NCI-H2227 (cell line): ENCODE data around the gene CCDC92.

ENCODE experiments used
- DNase-seq: peaks from one replicate; lab custom pipeline; 2025; ENCODE audit not compliant: unreplicated experiment; lab: John Stamatoyannopoulos, UW

The CCDC92 gene

DNA sequence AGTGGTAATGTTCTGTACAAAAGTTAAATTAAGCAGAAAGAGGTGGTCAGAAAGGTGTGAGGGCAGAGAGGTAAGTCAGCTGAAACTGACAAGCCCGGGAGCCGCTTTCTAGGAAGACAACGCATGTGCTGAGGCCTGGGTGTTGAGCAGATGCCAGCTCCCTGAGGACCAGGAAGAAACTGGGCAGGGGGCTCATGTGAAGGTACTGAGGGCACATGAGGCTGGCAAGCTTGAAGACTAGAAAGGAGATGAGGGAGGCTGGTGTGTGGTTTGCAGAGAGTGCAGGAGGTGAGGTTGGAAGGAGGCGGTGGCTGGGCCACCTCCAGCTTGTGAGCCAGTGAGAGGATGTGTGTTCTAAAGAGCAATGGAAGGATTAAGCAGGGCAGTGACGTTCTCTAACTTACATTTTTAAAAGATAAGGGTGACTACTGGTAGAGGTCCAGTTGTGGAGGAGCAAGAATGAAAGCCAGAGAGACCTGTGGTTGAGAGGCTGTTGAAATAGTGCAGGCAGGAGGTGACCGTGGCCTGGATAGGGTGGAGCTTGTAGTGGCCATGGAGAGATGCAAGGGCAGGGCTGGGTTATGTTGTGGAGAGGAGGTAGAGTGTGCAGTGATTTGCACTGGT is 29.5 kb upstream of the CCDC92 start:
- no peak for DNase-seq

DNA sequence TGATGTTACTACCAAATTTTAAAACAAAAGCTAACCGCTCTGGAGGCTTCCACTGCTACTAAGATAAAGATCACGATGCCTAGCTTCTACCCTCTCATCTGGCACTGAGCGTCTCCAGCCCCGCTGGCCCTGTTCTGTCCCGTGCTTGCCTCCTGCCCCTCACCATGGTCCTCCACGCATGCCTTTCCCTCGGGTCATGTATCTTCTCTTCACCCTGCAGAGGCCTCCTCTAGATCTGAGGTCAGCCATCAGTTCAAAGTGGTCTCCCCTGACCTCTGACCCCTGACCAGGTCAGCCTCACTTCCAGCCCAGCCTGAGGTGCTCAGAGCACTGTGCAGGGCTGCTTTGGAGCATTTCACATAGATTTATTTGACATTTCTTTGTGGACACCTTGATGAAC is 28.7 kb upstream of the CCDC92 start:
- no peak for DNase-seq

DNA sequence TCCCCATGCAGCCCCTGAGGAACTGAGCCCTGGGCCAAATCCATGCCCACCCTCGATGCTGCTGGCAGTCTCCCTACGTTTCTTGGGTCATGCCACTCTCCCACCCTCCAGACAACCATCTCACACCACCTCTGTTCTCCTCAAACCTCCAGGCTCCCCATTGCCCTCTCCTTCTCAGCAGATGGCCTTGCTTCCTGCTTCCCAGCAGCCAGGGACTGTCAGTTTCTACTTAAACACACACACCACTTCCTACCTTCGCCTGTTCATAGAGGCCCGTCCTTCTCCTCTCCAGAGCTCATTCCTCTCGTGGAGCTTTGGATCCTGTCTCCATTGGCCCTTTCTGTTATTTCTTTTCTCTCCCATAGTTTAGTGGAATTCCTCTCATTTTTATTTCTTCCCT is 27.5 kb upstream of the CCDC92 start:
- no peak for DNase-seq

DNA sequence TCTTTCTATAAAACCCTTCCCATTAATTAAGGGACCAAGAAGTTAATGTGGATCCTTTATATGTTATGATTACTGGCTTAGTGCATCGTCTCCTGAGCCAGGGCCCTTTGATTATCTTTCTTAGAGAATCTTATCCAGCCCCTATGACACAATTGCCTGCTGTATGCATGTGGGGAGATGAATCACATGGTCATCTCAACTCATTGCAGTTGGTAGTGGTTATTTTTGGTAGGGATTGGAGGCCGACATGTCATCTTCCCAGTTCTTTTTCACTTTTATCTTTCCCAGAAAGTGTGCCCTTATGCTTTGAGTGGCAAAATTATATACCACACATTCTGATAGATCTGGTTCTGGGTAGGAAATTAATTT is 26.3 kb upstream of the CCDC92 start:
- DNase-seq = no peak

DNA sequence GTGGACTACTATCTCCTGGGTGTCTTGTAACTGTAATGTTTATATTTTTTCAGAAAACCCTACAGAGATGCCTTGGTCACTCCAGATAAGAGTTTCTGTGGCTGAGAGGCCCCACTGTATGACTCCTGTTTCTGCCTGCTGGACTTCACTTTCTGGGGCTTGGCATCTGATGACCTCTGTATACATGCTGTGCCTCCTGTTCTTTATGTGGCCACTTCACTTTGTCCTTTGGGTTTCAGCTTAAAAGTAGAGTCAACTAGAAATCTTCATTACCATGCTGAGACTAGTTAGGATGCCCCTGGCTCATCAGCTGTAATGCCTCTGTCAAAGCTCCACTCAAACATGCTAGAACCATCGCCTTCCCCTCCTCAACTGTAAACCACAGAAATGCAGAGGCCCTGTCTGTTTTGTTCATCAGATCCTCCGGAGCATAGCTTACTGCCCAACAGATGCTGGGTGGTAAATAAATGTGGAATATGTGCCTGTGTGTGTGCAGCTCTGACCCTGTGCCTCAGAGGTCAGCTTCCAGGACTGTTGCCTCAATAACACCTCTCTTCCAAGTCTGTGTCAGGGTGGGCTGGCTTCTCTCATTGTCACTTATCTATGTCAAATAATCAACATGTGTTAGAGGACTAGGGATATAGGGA is 25.8 kb upstream of the CCDC92 start:
- no peak for DNase-seq

DNA sequence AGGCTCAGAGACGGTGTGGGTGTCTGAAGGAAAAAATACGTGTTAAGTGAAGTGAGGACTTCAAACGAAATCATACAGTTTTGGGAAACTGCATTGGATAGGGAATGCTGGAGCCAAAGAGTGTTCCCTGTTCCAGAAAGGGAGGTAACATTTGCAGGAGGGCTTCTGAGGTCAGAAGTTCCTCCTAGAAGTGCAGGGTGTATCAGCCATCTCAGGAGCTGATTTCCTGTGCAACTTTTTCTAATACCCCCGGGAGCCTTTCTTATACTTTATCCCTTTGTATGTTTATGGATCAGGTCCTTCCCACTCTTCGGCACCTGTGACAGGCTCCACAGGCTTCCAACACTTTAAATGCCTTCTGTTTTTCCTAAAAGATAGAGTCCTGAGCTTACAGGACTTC is 25.3 kb upstream of the CCDC92 start:
- no peak for DNase-seq

DNA sequence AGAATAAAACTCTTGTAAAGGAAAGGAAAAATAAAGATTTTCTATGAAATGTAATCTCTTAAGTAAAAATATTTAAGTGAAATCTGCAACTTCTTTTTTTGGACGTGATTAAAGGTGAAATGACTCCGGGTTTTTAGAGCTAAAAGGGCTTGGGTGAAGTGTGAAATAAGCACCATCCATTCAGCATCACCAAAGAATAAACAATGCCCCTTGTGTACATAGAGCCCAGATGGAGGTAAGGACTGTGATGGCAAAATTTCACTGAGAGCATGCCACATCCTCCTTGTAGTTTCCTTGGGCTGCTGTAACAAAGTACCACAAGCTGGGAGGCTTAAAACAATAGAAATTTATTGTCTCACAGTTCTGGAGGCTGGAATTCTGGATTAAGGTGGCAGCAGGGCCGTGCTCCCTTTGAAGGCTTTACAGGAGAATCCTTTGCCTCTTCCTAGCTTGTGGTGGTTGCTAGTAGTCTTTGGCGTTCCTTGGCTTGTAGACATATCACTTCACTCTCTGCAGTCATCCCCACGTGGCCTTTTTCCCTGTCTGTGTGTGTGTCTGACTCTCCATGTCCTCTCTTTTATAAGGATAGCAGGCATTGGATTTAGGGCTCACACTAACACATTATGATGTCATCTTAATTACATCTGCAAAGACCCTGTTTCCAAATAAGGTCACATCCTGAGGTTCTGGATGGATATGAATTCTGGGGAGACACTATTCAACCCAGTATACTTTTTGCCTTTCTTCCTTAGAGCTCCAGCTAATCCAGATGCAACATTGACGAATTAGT is 24.6 kb upstream of the CCDC92 start:
- DNase-seq = no peak

DNA sequence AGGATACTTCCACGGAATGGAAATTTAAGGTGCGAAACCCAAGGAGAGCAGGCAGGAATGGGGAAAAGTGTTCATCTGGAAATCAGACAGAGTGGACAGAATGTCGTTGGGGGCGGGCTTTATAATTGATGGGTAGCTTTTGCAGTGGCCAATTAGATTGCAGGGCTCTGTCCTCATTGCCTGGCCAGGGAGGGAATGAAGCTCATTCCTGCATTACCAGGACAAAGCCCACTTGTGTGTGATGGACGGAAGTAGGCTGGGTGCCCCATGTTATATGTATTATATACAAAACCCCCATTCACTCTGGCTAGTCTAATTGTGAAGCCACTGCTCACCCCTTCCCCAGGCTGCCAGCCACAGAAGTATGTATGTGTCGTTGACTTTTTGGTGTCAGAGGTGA is 23.9 kb upstream of the CCDC92 start:
- peak; percentile 72 for DNase-seq

DNA sequence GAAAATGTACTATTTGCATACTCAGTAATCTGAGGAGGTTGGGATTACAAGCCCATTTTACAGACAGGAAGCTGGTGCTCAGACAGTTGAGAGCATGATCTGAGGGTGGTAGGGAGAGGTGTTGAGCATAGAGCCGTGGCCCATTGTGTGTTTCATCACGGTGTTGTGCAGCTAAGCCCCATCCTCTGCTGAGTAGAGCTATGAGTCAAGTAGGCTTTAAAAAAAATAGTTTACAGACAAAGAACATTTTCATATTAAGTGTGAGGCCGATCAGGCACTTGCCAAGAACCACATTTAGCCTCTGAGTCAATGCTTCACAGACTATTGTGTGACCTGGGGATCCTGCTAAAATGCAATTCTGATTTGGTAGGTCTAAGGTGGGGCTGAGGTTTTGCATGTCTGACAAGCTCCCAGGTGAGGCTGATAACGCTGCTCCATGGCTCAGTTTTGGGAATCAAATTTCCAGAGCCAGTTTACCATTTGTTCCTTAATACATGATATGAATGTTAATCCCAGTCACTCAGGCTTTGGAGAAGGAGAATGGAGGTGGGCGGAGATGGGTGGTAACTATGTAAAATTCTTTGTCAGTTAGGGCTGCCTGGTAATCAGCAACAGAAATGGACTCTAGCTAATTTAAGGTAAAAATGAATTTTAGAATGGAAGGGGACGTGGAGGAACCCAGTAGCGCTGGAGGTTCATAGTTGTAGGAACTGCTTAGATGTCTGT is 22.6 kb upstream of the CCDC92 start:
- no peak for DNase-seq

DNA sequence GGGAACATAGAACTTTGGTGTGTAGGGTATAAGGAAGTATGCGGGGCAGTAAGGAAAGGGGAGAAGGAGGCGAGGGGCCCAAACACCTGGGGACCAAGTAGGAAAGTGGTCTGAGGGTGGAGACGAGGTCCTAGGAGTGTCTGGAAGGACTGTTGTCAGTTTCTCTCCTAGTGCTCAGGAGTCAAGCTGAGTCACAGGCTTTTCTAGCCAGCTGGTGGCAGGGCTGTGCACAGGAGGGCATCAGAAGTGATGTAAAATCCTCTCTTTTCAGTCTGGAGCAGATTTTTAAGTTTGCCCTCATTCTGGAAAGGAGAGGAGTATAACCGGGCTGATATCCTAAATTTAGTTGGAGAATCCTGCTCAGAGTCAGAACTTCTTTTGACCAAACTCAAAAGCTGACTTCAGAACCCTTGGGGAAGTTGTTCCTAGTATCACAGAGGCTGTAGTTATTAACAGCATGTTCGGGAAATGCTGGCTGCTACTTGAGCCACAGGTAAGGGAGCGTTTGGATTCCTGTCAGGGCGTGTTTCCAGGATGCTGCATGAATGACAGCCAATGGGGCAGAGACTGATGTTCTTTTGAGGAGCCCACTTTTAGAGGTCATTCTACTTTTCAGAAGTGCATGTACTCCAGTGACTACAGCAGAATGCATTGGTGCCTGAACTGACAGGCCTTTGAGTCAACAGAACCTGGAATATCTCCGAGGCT is 19.6 kb upstream of the CCDC92 start:
- DNase-seq = no peak

DNA sequence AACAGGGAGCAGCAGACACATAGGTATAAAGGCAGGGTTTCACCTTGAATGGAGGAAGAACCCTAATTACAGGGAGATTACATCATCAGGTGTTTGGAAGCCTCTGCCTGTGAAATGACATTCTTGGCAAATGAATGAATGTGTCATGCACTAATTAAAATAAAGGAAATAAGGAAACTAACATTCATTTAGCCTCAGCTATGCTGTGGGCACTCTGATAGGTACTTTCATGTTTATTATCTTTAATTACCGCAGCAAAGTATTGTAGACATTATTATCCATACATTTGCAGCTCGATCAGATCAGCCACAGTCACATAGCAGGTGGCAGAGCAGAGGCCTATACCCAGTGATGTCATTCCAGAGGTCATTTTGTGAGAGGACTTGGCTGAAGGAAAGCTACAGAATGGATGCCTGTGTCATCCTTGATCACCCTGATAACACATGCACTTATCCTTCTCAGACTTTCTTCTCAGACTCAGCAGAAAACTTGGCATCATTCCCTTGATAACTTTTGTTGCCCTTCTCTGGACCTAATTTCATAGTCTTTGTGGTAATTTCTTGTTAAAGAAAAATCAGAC is 18.8 kb upstream of the CCDC92 start:
- DNase-seq = no peak

DNA sequence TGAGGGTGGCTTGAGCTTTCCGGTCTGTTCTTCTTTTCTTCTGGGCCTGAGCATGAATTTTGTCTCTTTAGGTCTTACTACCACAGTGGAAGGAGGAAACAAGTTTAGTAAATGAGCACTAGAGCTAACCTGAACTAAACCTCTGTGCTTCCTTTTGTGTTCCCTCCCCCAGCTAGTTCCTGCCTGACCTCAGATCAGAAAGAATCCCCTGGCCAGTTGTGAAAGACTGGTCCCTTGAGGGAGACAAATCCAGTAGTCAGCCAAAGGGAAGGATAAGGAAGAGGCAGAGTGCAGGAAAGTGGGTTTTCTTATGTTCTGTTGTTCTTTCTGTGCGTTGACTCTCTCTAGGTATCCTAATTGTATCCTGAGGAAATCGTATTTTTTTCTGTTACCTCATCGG is 17.9 kb upstream of the CCDC92 start:
- DNase-seq = no peak

DNA sequence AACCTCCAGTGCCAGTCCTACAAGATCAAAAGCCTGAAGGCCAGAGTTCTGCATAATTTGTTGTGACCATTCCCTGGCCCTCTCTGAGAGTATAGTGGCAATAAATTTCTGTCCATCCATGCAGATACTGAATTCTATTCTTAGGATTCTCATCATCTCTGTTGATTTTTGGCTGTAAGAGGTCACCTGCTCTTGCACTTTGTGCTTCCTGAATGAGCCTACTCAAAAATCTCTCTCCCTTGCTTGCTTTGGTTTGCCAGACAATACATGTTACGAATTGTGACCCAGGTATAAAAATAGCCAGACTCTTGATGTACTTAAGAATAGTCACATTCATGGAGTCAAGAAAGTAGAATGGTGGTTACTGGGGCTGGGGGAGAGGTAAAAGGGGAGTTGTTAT is 17.1 kb upstream of the CCDC92 start:
- no peak for DNase-seq

DNA sequence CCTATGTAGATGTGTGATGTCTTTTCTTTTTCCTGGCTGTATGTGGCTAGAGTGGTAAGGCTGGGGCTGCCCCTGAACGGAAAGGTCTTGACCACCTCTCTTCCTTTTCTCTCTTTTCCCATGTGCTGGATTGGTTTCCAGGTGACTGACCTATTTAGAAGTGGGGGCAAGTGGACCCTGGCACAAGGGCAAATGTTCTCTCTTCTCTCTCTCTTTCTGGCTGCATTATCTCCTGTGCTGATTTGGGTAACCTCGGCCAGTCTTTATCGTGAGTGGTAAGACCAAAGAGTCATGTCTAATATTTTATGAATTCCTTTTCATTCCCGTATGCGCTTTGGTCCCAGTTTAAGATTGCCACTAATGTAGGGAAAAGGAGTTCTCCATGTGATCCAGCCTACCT is 16.5 kb upstream of the CCDC92 start:
- DNase-seq = no peak

DNA sequence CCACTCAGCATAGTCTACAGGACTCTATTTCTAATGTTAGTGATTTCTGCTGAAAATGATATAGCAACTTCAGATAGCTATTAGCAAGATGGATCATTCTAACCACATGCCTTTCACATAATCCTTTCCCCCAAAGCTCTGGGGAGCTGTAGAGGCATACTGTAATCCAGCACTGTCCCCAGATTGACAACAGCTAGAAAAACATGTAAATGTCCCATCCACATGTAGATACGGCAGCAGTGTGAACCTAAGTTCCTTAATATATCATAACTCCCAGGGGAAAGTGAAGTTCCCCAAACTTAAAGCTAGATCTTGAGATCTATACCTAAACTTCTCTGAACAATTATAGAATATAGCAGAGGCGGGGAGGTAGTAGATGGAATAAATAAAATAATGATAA is 14.4 kb upstream of the CCDC92 start:
- no peak for DNase-seq

DNA sequence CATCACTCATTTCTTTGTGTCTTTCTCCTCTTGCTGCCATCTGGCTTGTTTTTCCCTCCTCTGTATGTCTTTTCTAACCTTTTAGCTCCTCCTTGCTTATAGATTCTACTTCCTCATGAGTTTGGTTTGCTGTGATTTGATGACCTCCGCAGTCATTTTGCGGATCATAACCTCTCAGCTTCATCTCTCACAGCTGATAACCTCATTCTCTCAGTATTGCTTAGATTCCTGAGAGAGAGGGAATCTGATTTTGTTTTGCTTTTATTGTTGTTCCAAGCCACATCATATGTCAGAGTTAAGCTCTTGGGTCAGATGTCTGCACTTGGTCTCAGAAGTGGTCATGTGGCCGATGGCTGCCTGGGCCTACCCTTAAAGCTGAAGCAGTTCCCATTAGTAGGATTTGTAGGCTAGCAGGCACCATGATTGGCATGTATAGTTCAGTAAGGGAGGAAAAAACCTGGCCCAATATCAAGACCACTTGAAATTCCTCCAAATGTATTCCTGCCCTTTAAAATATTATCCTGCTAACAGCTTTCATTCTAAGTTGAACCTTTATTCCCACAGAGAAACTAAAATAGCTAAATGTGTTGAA is 13.8 kb upstream of the CCDC92 start:
- DNase-seq = no peak

DNA sequence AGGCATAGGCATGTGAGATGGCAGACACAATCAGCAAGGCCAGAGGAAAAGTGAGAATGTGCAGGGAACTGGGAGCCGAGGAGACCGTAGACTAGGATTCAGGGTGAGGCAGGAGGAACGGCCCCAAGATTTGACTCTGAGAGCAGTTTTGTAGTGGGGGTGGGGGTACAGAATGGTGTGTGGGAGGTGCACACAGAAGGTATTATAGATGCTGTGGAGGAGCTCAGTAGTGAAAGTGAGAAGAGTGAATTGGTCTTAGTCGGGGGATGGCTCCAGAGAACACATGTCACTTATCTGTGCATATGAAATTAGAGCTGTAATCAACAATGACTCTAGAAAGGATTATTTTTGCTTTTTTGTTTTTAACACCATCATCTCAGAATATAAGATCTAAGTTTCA is 12.3 kb upstream of the CCDC92 start:
- no peak for DNase-seq

DNA sequence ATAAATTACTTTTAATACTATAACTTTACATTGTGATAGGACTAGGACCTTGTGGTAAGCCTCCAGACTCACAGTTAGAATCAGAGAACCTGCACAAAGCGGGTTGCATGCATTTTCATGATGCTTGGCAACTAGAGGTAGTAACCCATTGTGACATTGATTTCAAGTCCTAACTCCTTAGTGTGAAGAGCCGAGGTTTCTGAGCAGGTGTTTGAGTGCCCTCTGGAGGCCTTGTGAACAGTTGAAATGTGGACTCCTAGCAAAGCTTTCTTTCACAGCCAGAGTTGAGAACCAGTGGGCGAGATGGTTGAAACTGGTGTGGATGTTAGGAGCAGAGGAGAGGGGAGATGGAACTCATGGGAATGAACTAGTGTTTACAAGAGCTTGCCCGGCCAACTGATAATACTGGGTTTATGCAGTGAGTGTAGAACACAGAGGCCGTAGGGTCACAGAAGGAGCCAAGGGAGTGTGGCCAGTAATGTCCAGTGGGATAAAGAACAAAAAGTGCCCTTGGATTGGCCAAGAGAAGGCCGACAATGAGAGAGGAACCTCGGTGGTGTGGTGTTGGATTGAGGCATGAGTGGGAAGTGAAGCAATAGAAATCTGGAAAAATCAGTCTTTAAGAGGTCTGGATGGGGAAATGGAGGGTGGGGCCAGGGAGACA is 11.3 kb upstream of the CCDC92 start:
- DNase-seq = peak; percentile 71

DNA sequence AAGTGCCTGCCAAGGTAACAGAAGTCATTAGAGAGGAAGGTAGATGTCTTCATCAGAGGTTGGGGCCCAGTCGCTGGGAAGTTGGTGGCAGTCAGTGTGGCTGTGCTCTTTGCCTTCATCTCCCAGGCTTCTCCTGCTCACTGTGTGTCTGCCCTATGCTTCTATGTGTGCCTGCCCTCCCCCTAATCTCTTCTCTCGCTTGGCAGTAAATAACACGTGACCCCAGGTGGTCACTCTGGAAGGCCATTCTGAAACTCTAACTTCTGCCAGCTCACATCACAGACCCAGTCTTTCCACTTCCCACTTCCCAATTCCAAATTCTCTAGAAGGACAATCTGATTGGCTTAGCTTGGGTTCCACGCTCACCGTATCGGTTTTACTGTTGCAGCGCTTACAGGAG is 9.6 kb upstream of the CCDC92 start:
- no peak for DNase-seq

DNA sequence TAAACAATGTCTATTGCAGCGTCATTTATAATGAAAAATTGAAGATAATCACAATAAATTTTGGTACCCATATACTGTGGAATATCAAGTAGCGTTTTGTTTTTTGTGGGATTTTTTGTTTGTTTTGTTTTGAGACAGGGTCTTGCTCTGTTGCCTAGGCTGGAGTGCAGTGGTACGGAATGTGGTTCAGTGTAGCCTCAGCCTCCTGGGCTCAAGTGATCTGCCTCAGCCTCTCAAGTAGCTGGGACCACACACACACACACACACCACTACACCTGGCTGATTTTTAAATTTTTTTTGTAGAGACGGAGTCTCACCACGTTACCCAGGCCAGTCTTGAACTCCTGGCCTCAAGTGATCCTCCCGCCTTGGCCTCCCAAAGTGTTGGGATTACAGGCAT is 6.9 kb upstream of the CCDC92 start:
- DNase-seq = no peak
